ENCODE results near the gene SF3B1.
"Not testable (repeated sequence)": the region's sequence is repeated elsewhere in the genome, so short reads cannot be mapped to it uniquely, and the experiment has no call there.

The SF3B1 gene

GRCh38 chr2:197348721-197349360, 86.0 kb downstream of the SF3B1 start:
- intact Hi-C loops (cut with DNase I), result no loop called here
- no peak for DNase-seq

- intact Hi-C loops (cut with DNase I), result no loop called here
- DNase-seq, result no peak
These were observed 88.9 kb downstream of the SF3B1 start for GRCh38 chr2:197345846-197346370.

- intact Hi-C loops (cut with DNase I); DNase-seq: not testable (repeated sequence)
These were observed 90.9 kb downstream of the SF3B1 start for GRCh38 chr2:197343968-197344367.

GRCh38 chr2:197340591-197340990, 94.2 kb downstream of the SF3B1 start:
- no peak for DNase-seq
- intact Hi-C loops (cut with DNase I), result no loop called here

Measured in posterior cingulate gyrus (tissue), 11 donors.